IPS-15b (cell line): ENCODE measurements around the gene LRRC27.
"Not testable (repeated sequence)": the region's sequence is repeated elsewhere in the genome, so short reads cannot be mapped to it uniquely, and the experiment has no call there.

ENCODE experiments used
- H3K27me3 ChIP-seq: one replicate; pipeline ENCODE4 v1.6.1; 2013; ENCODE audit warnings: low read length; ENCODE audit not compliant: control insufficient read depth, insufficient read depth
- H3K36me3 ChIP-seq: one replicate; pipeline ENCODE4 v1.6.1; 2013; ENCODE audit warnings: low read length; ENCODE audit not compliant: control insufficient read depth, insufficient read depth
- H3K4me1 ChIP-seq: one replicate; pipeline ENCODE4 v1.6.1; 2013; ENCODE audit warnings: mild to moderate bottlenecking, low read length; ENCODE audit not compliant: control insufficient read depth, insufficient read depth
- H3K4me3 ChIP-seq: one replicate; pipeline ENCODE4 v1.5.1; 2013; ENCODE audit warnings: low read depth, low read length
- H3K9ac ChIP-seq: one replicate; pipeline ENCODE4 v1.6.1; 2013; ENCODE audit warnings: low read depth, mild to moderate bottlenecking, low read length
- H3K9me3 ChIP-seq: one replicate; pipeline ENCODE4 v1.6.1; 2013; ENCODE audit warnings: mild to moderate bottlenecking, low read length; ENCODE audit not compliant: control insufficient read depth, insufficient read depth

LRRC27 gene

GRCh38 chr10:132375795-132376297 lies 43.9 kb downstream of the LRRC27 start:
- Histone ChIP-seq H3K27me3 (no peaks in the 10 kb centered on the region), H3K9me3 (no peaks in the 10 kb centered on the region), H3K36me3 (no peaks in the 10 kb centered on the region), H3K4me3 (no peak overlapping the region), H3K4me1 (no peaks in the 10 kb centered on the region), H3K9ac (no peak overlapping the region)

- no peaks in the 10 kb centered on the region for H3K27me3 ChIP-seq
- no peaks in the 10 kb centered on the region for H3K9me3 ChIP-seq
- no peaks in the 10 kb centered on the region for H3K4me1 ChIP-seq
- H3K36me3 ChIP-seq: no peaks in the 10 kb centered on the region
- no peak overlapping the region for H3K9ac ChIP-seq
- H3K4me3 ChIP-seq: no peak overlapping the region
These were observed 44.4 kb downstream of the LRRC27 start for GRCh38 chr10:132376394-132376851.

- H3K4me3 ChIP-seq: no peak overlapping the region
- H3K27me3 ChIP-seq: no peaks in the 10 kb centered on the region
- no peaks in the 10 kb centered on the region for H3K4me1 ChIP-seq
- H3K9me3 ChIP-seq: no peaks in the 10 kb centered on the region
- no peaks in the 10 kb centered on the region for H3K36me3 ChIP-seq
- no peak overlapping the region for H3K9ac ChIP-seq
These were observed 45.3 kb downstream of the LRRC27 start for GRCh38 chr10:132377326-132377725.

GRCh38 chr10:132379026-132379425 lies 47.0 kb downstream of the LRRC27 start:
- not testable (repeated sequence) for H3K9ac ChIP-seq, H3K9me3 ChIP-seq, H3K27me3 ChIP-seq, H3K4me1 ChIP-seq, H3K36me3 ChIP-seq, H3K4me3 ChIP-seq

- not testable (repeated sequence) for H3K9me3 ChIP-seq, H3K4me1 ChIP-seq, H3K27me3 ChIP-seq, H3K36me3 ChIP-seq, H3K4me3 ChIP-seq, H3K9ac ChIP-seq
These were observed 49.0 kb downstream of the LRRC27 start for GRCh38 chr10:132380986-132381385.

GRCh38 chr10:132381741-132382140 lies 49.7 kb downstream of the LRRC27 start:
- Histone ChIP-seq H3K36me3 (no peaks in the 10 kb centered on the region), H3K9ac (no peak overlapping the region), H3K9me3 (no peaks in the 10 kb centered on the region), H3K4me3 (no peak overlapping the region), H3K4me1 (no peaks in the 10 kb centered on the region), H3K27me3 (no peaks in the 10 kb centered on the region)

- Histone ChIP-seq H3K36me3 (no peaks in the 10 kb centered on the region), H3K27me3 (no peaks in the 10 kb centered on the region), H3K4me3 (no peak overlapping the region), H3K4me1 (no peaks in the 10 kb centered on the region), H3K9ac (no peak overlapping the region), H3K9me3 (no peaks in the 10 kb centered on the region)
These were observed 50.4 kb downstream of the LRRC27 start for GRCh38 chr10:132382231-132382922.

GRCh38 chr10:132383101-132383500 lies 51.1 kb downstream of the LRRC27 start:
- no peaks in the 10 kb centered on the region for H3K27me3 ChIP-seq
- H3K9me3 ChIP-seq: no peaks in the 10 kb centered on the region
- peaks cover 4% of the 10 kb centered on the region for H3K4me1 ChIP-seq
- no peak overlapping the region for H3K4me3 ChIP-seq
- H3K36me3 ChIP-seq: no peaks in the 10 kb centered on the region
- no peak overlapping the region for H3K9ac ChIP-seq

- Histone ChIP-seq H3K36me3 (no peaks in the 10 kb centered on the region), H3K4me1 (peaks cover 4% of the 10 kb centered on the region)
These were observed 51.8 kb downstream of the LRRC27 start for GRCh38 chr10:132383751-132384196.

GRCh38 chr10:132384618-132385388 lies 52.8 kb downstream of the LRRC27 start:
- no peak overlapping the region for H3K9ac ChIP-seq
- H3K27me3 ChIP-seq: no peaks in the 10 kb centered on the region
- peaks cover 4% of the 10 kb centered on the region for H3K4me1 ChIP-seq
- no peaks in the 10 kb centered on the region for H3K9me3 ChIP-seq
- H3K4me3 ChIP-seq: no peak overlapping the region
- no peaks in the 10 kb centered on the region for H3K36me3 ChIP-seq

More at GRCh38 chr10:132383751-132384196, 51.8 kb downstream of the LRRC27 start:
- no peak overlapping the region for H3K9ac ChIP-seq
- no peaks in the 10 kb centered on the region for H3K9me3 ChIP-seq
- no peak overlapping the region for H3K4me3 ChIP-seq
- no peaks in the 10 kb centered on the region for H3K27me3 ChIP-seq

- H3K4me1 ChIP-seq: peaks cover 4% of the 10 kb centered on the region
- H3K27me3 ChIP-seq: no peaks in the 10 kb centered on the region
- no peaks in the 10 kb centered on the region for H3K36me3 ChIP-seq
- H3K9me3 ChIP-seq: no peaks in the 10 kb centered on the region
- H3K4me3 ChIP-seq: no peak overlapping the region
- no peak overlapping the region for H3K9ac ChIP-seq
These were observed 53.3 kb downstream of the LRRC27 start for GRCh38 chr10:132385389-132385667.
